Hematopoietic multipotent progenitor cell (in vitro differentiated cells): ENCODE results near the gene KRT15. TPM values are rescaled to one million over a fixed set of nuclear protein-coding genes. Genes with fewer than 3 reads are reported as not detected.

Experiments
- DNase-seq, 3 donors: peaks; one replicate each; pipeline ENCODE4 v3.0.0-alpha.2; 2011 to 2015; ENCODE audit warnings: low read depth in 2 of 3, low spot score in 2 of 3
- total RNA-seq: library from RNA; depleted of rRNA; stranded (reverse); fragments of >200 nt; gene quantifications from one replicate; pipeline ENCODE4 v1.2.3, GENCODE V29; 2012

KRT15 gene
- total RNA-seq, 1 donor: not detected

- no peak for DNase-seq
Measured at GRCh38 chr17:41484920-41485904, 33.5 kb downstream of the KRT15 start.

- no peak for DNase-seq
Measured at GRCh38 chr17:41483991-41484826, 34.5 kb downstream of the KRT15 start.

DNA sequence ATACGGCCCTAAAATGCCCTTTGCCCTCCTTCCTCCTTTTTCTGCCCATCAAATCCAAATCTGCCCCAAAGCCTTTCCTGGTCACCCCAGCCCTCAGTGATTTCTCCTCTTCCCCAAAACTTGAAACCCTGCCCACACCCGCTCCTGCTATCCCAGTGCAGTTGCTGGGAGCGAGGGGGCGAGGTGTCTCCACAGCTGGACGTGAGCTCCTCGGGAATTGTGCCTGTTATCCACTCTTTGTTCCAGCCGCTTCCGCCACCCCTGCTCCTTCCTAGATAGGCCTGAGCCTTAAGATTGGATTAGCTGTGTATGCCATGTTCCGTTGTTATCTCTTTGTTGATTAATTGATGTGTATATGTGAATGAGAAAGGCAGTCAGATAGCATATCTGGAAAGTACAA, 35.2 kb downstream of the KRT15 start:
- no peak for DNase-seq

- DNase-seq: no peak
Measured at GRCh38 chr17:41481036-41481435, 37.7 kb downstream of the KRT15 start, which contains the start of gene KRT35. Gene KRT35, minus strand, starts transcription at chr17:41481151. Its CDS starts 54 bp downstream, at chr17:41481097.

DNA sequence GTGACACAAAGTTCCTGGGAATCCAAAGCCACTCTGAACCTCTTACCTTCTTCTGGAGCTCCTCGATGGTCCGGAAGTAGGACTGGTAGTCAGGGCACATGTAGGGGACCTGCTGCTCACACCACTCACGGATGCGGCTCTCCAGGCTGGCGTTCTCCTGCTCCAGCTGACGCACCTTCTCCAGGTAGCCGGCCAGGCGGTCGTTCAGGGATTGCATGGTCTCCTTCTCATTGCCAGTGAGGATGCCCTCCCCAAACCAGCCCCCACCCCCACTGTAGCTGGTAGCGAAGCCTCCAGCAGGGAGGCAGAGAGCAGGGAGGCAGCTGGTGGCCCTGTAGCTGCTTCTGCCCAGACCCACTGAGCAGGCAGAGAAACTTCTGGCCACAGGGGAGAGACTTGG, 38.1 kb downstream of the KRT15 start:
- no peak for DNase-seq

- no peak for DNase-seq
Measured at GRCh38 chr17:41480136-41480535, 38.6 kb downstream of the KRT15 start.

DNA sequence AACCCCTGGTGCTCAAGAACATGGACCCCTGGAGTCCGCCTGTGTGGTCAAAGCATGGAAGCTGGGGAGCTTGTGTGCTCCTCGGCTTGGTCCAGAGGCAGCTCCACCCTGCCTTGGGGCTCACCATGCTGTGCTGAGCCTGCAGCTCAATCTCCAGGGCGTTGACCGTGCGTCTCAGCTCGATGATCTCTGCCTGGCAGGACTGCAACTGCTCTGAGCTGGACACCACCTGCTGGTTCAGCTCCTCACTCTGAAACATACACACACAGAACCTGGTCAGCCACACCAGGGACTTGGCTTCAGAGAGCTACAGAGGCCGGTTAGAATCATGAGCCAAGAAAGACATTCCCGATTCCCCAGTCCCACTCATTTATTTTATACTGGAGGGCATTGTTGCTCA, 40.5 kb downstream of the KRT15 start:
- no peak for DNase-seq

GRCh38 chr17:41476866-41477815, 41.5 kb downstream of the KRT15 start:
- DNase-seq: no peak

GRCh38 chr17:41475421-41475820, 43.3 kb downstream of the KRT15 start:
- no peak for DNase-seq

GRCh38 chr17:41474863-41475262, 43.8 kb downstream of the KRT15 start:
- no peak for DNase-seq

- DNase-seq: no peak
Measured at GRCh38 chr17:41468346-41468745, 50.3 kb downstream of the KRT15 start.

GRCh38 chr17:41467561-41467960, 51.1 kb downstream of the KRT15 start:
- DNase-seq: no peak

DNA sequence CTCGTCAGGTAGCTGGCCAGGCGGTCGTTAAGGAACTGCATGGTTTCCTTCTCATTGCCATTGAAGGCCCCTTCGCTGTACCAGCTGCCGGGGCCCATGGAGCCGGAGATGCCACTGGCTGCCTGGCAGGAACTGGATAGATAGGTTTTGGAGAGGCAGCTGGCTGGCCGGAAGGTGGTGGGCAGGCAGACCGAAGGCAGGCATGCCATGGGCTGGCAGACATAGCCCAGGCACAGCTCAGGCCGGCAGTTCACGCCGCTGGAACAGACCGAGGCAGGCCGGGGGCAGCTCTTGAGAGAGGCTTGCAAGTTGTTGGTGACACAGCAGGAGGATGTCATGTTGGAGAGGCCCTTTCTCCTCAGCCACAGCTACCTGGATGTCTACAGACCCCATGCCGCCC, 51.7 kb downstream of the KRT15 start, which contains the start of gene KRT32:
Gene KRT32, minus strand, starts transcription at position 399 of the 400 bp plus-strand sequence. Its CDS starts 61 bp downstream, at position 338.
- DNase-seq: no peak

DNA sequence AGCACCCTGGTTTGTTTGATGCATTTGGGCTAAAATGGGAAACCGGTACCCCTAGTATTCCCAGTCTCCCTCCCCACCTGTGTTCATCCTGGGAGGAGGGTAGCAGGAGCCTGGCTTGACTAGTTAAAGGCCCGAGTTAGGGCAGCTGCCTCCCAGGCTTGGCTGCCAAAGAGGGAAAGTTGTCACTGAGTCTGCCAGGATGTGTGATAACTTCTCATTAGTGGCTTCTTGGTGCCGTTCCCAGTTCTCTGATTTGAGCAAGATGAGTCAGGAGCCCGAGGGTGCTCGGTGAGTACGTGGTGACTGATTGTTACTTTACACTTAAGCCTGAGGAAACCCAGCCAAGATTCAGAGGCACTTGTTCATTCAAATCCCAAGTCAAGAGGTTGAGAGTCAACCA, 54.0 kb downstream of the KRT15 start:
- no peak for DNase-seq

- DNase-seq: no peak
Measured at GRCh38 chr17:41464173-41464572, 54.5 kb downstream of the KRT15 start.

DNA sequence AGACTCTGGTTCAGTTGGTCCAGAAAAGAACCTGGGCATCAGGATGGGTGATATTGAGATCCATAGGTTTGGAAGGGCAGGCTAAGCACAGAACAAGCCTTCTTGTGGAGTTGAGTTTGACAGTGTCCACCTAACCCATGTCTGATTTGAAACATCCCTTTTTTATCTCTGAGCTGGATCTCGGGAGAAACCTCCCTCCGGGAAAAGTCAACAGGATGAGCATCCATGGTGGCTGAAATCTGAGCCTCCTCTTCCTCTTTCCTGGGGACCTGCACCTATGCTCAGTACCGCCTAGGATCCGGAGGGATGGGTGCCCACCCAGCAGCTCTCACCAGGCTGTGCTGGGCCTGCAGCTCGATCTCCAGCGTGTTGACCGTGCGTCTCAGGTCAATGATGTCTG, 54.9 kb downstream of the KRT15 start:
- DNase-seq: no peak
